C4-2B (cell line): ENCODE measurements around the gene HEATR5A.

ENCODE experiments used
- ZFX ChIP-seq: fragments of 450-650 bp; IDR thresholded peaks from 2 replicates; pipeline ENCODE4 v1.6.1; 2017
- TF ChIP-seq, protein P1 (sequence below): fragments of 450-650 bp; conservative IDR thresholded peaks from 2 replicates; pipeline ENCODE4 v1.5.1; 2017; ENCODE audit warnings: mild to moderate bottlenecking

DNA sequence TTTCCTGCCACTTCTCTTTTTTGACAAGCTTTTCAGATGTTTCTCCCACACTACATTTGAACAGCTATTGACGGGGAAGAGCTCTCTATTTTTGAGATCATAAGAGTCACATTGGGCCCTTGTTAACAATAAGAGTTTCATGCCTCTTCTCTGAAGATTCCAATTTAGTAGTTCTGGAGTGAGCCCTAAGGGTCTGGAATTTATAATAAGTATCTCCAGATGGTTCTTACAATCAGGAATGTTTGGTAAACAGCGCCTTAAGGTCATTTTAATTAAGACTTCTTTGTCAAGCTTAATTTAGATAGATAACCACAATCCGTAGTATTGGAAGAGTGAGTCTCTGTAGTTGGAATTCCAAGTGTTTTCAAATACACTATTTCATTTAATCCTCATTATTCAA lies 152.1 kb downstream of the HEATR5A start:
- TF ChIP-seq, protein P1, sequence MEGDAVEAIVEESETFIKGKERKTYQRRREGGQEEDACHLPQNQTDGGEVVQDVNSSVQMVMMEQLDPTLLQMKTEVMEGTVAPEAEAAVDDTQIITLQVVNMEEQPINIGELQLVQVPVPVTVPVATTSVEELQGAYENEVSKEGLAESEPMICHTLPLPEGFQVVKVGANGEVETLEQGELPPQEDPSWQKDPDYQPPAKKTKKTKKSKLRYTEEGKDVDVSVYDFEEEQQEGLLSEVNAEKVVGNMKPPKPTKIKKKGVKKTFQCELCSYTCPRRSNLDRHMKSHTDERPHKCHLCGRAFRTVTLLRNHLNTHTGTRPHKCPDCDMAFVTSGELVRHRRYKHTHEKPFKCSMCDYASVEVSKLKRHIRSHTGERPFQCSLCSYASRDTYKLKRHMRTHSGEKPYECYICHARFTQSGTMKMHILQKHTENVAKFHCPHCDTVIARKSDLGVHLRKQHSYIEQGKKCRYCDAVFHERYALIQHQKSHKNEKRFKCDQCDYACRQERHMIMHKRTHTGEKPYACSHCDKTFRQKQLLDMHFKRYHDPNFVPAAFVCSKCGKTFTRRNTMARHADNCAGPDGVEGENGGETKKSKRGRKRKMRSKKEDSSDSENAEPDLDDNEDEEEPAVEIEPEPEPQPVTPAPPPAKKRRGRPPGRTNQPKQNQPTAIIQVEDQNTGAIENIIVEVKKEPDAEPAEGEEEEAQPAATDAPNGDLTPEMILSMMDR = no peak
- TF ChIP-seq ZFX = no peak
